Calu3 (cell line): Measurements from ENCODE around the gene TMEM170B. TPM values are rescaled to one million over a fixed set of nuclear protein-coding genes. Genes with fewer than 3 reads are reported as not detected.

Experiments
- BruUV-seq: library from RNA; stranded (reverse); fragments of 400-500 nt; replicated peaks from 2 replicates; lab custom pipeline; 2021; lab: Mats Ljungman, UMichigan
- CTCF ChIA-PET: fragments of 300-600 bp; sonication (Branson Sonifier 250); formaldehyde crosslinking; loops from one replicate; lab custom pipeline; 2022; ENCODE audit warnings: antibody characterized with exemption; lab: Charles Lee
- DNase-seq: peaks from one replicate; pipeline ENCODE4 v3.0.0; 2022
- H3K27ac Mint-ChIP-seq: one replicate; pipeline ENCODE4 v1.8.0; 2022; ENCODE audit warnings: mixed read lengths; ENCODE audit not compliant: unreplicated experiment
- H3K27me3 Mint-ChIP-seq: one replicate; pipeline ENCODE4 v1.8.0; 2022; ENCODE audit warnings: mixed read lengths; ENCODE audit not compliant: unreplicated experiment
- H3K36me3 Mint-ChIP-seq: one replicate; pipeline ENCODE4 v1.8.0; 2022; ENCODE audit warnings: mild to moderate bottlenecking, moderate library complexity, mixed read lengths; ENCODE audit not compliant: insufficient read depth, unreplicated experiment
- H3K4me1 Mint-ChIP-seq: one replicate; pipeline ENCODE4 v1.8.0; 2022; ENCODE audit warnings: mild to moderate bottlenecking, low read depth, mixed read lengths; ENCODE audit not compliant: unreplicated experiment
- H3K4me3 Mint-ChIP-seq: one replicate; pipeline ENCODE4 v1.8.0; 2022; ENCODE audit warnings: mild to moderate bottlenecking, low read depth, moderate library complexity, mixed read lengths; ENCODE audit not compliant: unreplicated experiment
- H3K9me3 Mint-ChIP-seq: one replicate; pipeline ENCODE4 v1.8.0; 2022; ENCODE audit warnings: low read depth, mixed read lengths; ENCODE audit not compliant: unreplicated experiment
- intact Hi-C: fragments of 100-400 bp; cut with micrococcal nuclease; formaldehyde crosslinking; loops from one replicate; pipeline ENCODE4 v1.10.0; 2022; ENCODE audit not compliant: unreplicated experiment
- total RNA-seq: library from RNA; stranded (reverse); gene quantifications from 2 replicates; pipeline ENCODE4 v1.2.3, GENCODE V29; 2022
- TF ChIP-seq, protein P1 (sequence below): fragments of 200-600 bp; IDR thresholded peaks from one replicate; pipeline ENCODE4 v1.8.0; 2022; ENCODE audit warnings: antibody characterized with exemption; ENCODE audit not compliant: unreplicated experiment

Gene TMEM170B
- total RNA-seq, 1 experiment from 2014 or later = 2.2 TPM

DNA sequence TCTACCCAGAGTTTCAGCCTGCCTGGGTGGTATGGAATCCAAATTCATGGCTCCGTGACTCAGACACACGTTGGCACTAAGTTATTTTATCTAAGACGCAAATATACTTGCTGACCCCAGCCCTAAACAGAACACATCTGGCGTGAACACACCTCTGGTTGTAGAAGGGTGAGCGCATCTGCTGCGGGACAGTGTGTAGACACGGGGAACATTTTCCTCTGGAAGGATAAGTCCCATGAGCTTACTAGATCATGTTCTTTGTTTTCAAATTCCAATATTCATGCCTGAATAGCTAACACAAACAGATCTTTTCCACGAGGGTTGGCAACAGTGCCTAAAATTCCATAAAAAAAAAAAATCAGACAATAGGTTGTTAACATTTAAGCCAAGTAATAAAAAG lies 87.8 kb downstream of the TMEM170B start:
- CTCF ChIA-PET = no interaction called here
- Mint-ChIP-seq H3K36me3 (no peaks in the 10 kb centered on the region), H3K27me3 (no peaks in the 10 kb centered on the region), H3K27ac (no peak overlapping the region), H3K4me3 (no peak overlapping the region), H3K9me3 (no peaks in the 10 kb centered on the region), H3K4me1 (no peaks in the 10 kb centered on the region)
- TF ChIP-seq, protein P1, sequence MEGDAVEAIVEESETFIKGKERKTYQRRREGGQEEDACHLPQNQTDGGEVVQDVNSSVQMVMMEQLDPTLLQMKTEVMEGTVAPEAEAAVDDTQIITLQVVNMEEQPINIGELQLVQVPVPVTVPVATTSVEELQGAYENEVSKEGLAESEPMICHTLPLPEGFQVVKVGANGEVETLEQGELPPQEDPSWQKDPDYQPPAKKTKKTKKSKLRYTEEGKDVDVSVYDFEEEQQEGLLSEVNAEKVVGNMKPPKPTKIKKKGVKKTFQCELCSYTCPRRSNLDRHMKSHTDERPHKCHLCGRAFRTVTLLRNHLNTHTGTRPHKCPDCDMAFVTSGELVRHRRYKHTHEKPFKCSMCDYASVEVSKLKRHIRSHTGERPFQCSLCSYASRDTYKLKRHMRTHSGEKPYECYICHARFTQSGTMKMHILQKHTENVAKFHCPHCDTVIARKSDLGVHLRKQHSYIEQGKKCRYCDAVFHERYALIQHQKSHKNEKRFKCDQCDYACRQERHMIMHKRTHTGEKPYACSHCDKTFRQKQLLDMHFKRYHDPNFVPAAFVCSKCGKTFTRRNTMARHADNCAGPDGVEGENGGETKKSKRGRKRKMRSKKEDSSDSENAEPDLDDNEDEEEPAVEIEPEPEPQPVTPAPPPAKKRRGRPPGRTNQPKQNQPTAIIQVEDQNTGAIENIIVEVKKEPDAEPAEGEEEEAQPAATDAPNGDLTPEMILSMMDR = no peak
- no TSS peak for BruUV-seq
- intact Hi-C loops = no loop called here
- no peak for DNase-seq

GRCh38 chr6:11626356-11626755 lies 88.8 kb downstream of the TMEM170B start:
- intact Hi-C loops = no loop called here
- Mint-ChIP-seq H3K27ac (no peak overlapping the region), H3K36me3 (no peaks in the 10 kb centered on the region), H3K9me3 (no peaks in the 10 kb centered on the region), H3K4me1 (no peaks in the 10 kb centered on the region), H3K27me3 (no peaks in the 10 kb centered on the region), H3K4me3 (no peak overlapping the region)
- TF ChIP-seq, protein P1 = no peak
- no peak for DNase-seq
- CTCF ChIA-PET = no interaction called here
- no TSS peak for BruUV-seq

DNA sequence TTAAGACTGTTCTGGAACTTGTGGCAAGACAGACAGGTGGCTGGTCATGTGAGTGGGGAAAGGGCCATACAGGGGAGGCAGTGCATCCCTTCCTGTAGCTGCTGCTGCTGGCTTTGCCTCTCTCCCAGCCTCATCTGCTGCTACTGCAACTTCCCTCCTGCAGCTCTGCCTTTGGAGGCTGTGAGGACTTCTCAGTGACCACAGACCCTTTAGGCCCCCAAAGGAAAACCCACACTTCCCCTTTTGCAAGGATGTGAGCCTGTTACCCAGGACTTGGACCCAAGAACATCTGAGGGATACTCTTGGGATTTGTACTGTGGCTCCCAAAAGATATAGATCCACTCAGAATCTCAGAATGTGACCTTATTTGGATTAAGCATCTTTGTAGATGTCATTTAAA lies 91.0 kb downstream of the TMEM170B start:
- no peaks in the 10 kb centered on the region for H3K36me3 Mint-ChIP-seq
- no peaks in the 10 kb centered on the region for H3K27me3 Mint-ChIP-seq
- CTCF ChIA-PET = no interaction called here
- BruUV-seq = no TSS peak
- no peak overlapping the region for H3K4me3 Mint-ChIP-seq
- no peak for DNase-seq
- H3K4me1 Mint-ChIP-seq = no peaks in the 10 kb centered on the region
- H3K27ac Mint-ChIP-seq = no peak overlapping the region
- H3K9me3 Mint-ChIP-seq = no peaks in the 10 kb centered on the region
- intact Hi-C loops = no loop called here
- TF ChIP-seq, protein P1 = no peak

- Mint-ChIP-seq H3K4me3 (no peak overlapping the region), H3K36me3 (no peaks in the 10 kb centered on the region), H3K9me3 (no peaks in the 10 kb centered on the region), H3K27me3 (no peaks in the 10 kb centered on the region), H3K27ac (no peak overlapping the region), H3K4me1 (no peaks in the 10 kb centered on the region)
- TF ChIP-seq, protein P1 = no peak
- no TSS peak for BruUV-seq
- no peak for DNase-seq
- CTCF ChIA-PET = no interaction called here
- intact Hi-C loops = no loop called here
These were observed 93.5 kb downstream of the TMEM170B start for GRCh38 chr6:11631008-11631407.

GRCh38 chr6:11631539-11631938 lies 94.0 kb downstream of the TMEM170B start:
- no peak for DNase-seq
- BruUV-seq = no TSS peak
- TF ChIP-seq, protein P1 = no peak
- no peaks in the 10 kb centered on the region for H3K36me3 Mint-ChIP-seq
- intact Hi-C loops = no loop called here
- H3K4me3 Mint-ChIP-seq = no peak overlapping the region
- H3K27ac Mint-ChIP-seq = no peak overlapping the region
- CTCF ChIA-PET = no interaction called here
- no peaks in the 10 kb centered on the region for H3K27me3 Mint-ChIP-seq
- H3K9me3 Mint-ChIP-seq = no peaks in the 10 kb centered on the region
- no peaks in the 10 kb centered on the region for H3K4me1 Mint-ChIP-seq
